Activated gamma-delta T cell treated with anti-CD3 and anti-CD28 coated beads, Interleukin-2, amount 50 U/mL, for 16 hours (primary cell): Measurements from ENCODE around the gene DVL3.
"Not testable (repeated sequence)": the region's sequence is repeated elsewhere in the genome, so short reads cannot be mapped to it uniquely, and the experiment has no call there.

ENCODE experiments used
- DNase-seq: peaks from one replicate; pipeline ENCODE4 v3.0.0-alpha.2; 2020; ENCODE audit warnings: low read depth

DVL3 gene

DNA sequence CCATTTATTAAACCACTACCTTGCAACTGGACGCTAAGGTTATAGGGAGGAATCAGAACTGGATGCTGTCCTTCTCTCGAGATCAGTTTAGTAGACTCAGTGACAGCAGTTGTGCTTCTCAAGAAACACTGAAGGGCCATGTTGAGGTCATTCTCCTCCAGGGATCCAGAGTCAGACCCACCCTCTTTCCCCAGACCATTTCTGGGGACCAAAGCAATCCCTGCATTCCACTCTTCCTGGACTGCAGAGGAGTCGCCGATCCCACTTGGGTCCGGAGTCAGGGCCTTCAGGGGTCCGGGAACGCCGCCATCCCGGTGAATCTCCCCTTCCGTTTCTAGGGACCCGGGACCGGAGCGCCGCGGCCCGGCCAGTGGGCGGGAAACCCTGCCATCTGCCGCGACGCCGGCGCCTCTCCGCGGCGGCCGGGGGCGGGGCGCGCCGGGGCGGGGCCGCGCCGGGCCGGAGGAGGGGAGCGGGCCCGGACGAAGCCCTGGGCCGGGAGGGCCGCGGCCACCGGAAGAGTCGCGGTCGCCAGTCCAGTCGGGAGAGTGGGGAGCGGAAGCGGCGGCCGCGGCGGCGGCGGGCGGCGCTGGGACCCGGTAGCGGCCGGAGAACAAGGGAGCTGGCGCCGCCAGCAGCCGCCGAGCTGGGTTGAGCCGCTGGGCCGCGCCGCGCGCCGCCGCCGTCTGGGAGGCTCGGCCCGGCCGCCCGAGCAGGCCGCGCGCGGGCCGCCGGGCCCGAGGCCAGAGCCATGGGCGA, at the start of gene DVL3:
Gene DVL3 (plus strand): TSS at position 493 of the 759 bp plus-strand sequence. CDS start 259 bp downstream, at position 752.
- DNase-seq: peak; percentile 14

DNA sequence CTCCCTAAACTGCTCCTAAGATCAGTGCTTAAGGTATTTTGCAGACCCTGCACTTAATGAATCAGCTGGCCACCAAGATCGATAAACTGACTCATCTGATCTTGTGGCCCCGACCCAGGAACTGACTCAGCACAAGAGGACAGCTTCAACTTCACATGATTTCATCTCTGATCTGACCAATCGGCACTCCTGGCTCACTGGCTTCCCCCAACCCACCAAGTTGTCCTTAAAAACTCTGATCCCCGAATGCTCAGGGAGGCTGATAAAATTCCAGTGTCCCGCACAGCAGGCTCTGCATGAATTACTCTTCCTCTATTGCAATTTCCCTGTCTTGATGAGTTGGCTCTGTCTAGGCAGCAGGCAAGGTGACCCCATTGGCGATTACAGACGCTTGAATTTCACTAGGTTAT, 44.9 kb upstream of the DVL3 start:
- no peak for DNase-seq

DNA sequence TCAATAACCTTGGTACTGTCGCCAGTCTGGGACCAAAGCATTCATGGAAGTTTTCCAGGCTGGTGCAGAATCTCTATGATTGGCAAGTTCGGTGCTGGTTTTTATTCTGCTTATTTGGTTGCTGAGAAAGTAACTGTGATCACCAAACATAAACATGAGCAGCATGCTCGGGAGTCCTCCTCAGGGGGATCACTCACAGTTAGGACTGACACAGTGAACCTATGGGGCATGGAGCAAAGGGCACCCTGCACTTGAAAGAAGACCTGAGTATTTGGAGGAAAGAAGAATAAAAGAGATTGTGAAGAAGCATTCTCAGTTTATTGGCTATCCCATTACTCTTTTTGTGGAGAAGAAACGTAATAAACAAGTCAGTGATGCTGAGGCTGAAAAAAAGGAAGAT, 39.2 kb upstream of the DVL3 start:
- no peak for DNase-seq

DNA sequence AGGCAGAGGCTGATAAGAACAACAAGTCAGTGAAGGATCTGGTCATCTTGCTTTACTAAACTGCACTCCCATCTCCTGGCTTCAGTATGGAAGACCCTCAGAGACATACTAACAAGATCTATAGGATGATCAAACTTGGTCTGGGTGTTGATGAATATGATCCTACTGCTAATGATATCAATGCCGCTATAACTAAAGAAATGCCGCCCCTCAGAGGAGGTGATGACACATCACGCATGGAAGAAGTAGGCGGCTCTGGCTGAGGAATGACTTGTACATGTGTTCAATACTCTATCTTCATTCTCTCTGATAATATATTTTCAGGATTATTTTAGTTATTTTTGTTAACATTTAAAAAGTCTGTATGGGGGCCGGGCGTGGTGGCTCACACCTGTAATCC, 37.5 kb upstream of the DVL3 start:
- no peak for DNase-seq

DNA sequence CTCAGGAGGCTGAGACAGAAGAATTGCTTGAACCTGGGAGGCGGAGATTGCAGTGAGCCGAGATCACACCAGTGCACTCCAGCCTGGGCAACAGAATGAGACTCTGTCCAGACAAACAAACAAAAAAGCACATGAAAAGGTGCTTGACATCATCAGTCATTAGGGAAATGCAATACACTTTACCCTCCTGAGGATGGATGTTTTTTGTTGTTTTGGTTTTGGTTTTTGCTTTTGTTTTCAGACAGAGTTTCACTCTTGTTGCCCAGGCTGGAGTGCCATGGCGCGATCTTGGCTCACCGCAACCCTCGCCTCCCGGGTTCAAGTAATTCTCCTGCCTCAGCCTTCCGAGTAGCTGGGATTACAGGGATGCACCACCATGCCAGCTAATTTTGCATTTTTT, 34.1 kb upstream of the DVL3 start:
- not testable (repeated sequence) for DNase-seq

DNA sequence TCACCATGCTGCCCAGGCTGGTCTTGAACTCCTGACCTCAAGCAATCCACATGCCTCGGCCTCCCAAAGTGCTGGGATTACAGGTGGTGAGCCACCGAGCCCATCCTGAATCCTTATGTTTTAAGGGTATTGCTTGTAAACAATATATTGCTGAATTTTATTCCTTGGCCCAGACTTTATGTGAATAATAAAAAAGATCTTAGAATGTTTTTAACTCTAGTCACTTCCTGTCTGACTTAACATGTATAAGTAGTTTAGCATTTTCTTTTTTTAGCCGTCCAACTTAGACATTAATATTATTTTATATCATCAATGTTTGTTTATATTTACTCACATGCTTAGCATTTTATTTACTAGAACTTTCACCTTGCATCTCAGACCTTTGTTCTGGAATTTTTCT, 29.2 kb upstream of the DVL3 start:
- DNase-seq: no peak

DNA sequence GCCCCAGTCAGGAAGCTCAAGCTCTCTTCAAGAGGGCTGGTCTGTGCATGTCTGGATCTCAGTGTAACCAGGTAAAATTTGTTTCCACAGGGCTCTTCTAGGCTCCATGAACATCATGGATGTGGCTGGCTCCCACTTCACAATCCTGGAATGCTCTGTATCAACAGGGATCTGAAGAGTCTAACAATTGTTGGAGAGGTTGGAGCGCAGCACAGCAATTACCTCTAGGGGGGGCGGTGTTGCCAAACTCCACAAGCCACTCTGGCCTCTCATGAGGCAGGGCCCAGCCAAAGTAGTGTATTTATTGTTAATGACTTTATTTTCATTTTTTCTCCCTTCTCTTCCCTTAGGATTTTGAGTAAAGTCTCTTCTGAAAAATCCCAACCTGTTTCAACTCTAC, 26.2 kb upstream of the DVL3 start:
- no peak for DNase-seq

DNA sequence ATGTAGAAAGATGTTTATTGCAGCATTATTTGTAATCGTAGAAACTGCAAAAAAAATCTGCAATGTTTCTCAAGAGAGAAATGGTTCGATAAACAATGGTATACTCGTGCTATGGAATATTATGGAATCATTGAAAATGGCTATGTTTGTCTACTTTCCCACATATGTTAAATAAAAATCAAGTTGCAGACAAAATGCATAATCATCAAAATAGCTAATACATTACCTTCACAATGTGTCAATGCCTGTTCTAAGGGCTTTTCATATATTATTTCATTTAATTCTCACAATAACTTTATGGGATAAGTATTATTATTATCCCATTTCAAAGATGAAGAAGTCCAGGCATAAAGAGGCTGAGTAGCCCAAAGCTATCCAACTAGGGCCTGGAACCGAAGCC, 22.2 kb upstream of the DVL3 start:
- DNase-seq: no peak

DNA sequence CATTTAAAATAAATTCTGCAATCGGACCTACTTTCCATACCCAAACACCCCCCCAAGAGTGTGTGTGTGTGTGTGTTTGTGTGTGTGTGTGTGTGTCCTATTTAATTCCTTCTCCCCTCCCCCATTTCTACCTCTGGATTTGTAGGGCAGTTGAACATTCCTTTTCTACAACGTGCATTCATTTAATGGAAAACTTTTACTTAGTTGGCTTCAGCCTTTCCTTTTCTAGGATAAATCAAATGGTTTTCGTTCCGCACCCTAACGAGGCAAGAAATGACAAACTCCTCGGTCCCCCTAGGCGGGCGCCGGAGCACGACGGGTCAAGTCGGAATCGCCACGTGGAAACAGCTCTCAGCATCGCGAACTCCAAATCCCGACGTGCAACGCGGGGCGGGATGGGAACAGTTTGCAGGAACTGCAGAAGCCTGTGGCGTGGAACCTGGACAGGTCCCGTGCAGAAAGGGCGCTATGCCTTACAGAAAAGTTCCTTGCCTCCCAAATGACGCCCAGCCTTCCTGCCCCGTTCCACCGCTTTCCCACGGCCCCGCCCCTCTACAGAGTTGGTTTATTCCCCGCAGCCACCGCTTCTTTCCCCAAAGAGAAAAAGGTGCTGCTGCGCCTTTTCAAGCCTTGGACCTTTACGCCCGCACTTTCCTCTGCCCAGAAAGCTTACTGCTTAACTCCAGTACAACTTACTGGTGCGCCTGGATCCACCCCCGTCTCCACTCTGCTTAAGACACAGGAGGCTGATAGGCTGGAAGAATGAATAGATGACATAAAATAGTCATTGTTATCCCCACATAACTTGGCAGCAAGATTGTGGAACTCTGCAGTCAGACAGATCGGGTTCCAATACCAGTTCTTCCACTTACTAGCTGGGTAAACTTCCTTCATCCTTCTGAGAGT, 21.1 kb upstream of the DVL3 start:
- no peak for DNase-seq

DNA sequence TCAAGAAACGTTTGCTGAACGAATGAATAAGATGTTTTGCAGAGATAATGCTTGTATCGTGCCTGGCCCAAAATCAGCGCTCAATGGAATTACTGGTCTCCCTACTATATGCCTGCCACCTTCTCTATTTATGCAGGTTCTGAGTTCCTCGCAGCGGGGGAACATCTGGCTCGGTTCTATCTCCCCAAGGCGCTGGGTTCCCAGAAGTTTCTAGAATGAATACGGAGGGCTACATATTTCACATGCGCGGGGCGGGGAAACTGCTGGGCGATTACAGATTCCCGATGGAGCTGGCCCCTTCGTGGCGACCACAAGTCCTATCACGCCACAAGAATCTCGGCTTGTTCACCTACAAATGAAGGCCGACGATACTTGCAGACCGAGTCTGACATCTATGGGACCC, 20.4 kb upstream of the DVL3 start:
- DNase-seq: no peak

DNA sequence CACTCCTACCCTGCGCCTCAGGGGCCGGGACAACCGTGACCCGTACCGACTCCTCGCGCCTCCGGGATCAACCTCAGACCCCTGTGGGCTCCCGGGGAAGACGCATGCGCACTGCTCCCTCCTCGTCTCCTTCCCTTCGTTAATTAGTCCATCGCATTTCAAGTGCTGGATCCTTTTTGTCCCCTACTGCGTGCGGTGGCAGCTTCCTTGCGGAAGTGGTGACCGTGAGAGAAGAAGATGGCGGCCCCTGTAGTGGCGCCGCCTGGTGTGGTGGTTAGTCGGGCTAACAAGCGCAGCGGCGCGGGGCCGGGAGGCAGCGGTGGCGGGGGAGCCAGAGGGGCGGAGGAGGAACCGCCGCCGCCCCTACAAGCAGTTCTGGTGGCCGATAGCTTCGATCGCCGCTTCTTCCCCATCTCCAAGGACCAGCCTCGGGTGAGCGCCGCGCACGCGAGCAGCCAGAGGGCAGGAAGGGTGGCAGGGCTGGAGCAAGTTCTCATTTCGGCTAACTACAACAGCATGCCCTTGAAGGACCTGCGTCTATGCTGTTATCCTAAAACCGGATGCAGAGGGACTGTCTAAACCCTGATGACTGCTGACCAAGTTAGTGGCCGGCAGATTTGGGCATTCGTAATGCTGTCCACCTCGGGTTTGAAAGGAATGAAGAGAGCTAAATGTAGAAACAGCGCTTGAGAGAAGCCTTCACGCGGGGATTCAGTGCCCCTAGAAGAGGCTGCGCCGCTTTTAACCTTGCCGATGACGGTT, 19.8 kb upstream of the DVL3 start, which contains the start of gene EIF2B5:
Gene EIF2B5 (plus strand): TSS at position 210 of the 762 bp plus-strand sequence. CDS start 28 bp downstream, at position 238.
- DNase-seq: peak; percentile 80

DNA sequence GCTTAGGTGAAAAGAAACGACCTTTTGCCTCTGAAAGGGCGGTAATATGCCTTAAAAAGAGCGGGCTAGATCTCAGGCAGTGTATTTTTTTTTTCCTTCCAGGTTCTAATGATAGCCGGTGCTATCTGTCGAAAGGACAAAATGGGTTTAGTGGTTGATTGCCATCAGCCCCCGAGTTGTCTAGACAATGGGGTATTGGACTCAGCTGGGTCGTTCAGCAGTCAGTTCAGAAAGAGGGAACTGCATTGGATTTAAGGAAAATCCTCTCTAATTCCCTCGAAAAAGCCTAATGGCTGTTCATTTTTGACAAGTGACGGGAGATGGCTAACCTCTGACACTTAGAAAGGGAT, 19.3 kb upstream of the DVL3 start:
- DNase-seq: no peak

DNA sequence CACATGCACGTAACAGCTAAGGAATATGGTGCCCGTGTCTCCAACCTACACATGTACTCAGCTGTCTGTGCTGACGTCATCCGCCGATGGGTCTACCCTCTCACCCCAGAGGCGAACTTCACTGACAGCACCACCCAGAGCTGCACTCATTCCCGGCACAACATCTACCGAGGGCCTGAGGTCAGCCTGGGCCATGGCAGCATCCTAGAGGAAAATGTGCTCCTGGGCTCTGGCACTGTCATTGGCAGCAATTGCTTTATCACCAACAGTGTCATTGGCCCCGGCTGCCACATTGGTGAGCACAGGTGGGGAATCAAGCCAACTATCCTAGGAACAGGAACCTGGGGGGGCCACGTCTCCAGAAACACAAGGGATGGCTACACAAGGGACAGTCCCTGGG, 14.7 kb upstream of the DVL3 start:
- no peak for DNase-seq

DNA sequence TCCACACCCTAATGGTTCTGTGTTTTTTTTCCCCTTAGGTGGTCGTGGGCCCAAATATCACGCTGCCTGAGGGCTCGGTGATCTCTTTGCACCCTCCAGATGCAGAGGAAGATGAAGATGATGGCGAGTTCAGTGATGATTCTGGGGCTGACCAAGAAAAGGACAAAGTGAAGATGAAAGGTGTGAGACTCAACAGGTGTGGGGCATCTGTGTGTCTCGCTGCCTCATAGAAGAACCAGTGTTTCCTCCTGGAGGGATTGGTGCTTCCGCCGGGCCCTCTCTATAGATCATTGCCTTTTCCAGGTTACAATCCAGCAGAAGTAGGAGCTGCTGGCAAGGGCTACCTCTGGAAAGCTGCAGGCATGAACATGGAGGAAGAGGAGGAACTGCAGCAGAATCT, 13.0 kb upstream of the DVL3 start:
- DNase-seq: no peak

DNA sequence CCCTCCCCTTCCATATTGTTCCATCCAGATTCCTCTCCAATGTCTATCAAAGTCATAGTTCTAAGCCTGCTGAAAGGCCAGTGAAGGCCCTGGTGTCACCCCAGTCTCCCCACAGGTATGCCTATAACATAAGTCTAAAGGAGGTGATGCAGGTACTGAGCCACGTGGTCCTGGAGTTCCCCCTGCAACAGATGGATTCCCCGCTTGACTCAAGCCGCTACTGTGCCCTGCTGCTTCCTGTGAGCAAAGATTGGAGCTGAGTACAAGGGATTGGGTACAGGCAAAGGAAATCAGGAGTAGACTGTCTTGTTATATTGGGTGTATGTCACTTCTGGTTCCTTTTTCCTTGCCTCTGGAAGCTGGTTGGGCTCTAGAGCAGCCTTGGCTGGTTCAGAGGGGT, 11.8 kb upstream of the DVL3 start:
- DNase-seq: no peak

DNA sequence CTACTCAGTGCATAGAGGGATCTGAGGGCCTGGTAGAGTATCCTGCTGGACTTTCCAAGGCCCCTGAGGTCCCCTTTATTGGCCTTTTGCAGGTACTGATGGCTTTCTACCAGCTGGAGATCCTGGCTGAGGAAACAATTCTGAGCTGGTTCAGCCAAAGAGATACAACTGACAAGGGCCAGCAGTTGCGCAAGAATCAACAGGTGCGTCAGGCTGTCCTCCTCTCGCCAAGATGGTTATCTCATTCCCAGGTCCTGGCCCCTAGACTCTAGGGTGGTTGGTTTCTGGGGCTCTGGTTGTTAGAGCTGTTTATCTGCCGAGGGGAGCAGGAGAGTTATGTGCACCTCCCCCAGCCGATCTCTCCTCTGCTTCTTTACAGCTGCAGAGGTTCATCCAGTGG, 10.7 kb upstream of the DVL3 start:
- DNase-seq: no peak

DNA sequence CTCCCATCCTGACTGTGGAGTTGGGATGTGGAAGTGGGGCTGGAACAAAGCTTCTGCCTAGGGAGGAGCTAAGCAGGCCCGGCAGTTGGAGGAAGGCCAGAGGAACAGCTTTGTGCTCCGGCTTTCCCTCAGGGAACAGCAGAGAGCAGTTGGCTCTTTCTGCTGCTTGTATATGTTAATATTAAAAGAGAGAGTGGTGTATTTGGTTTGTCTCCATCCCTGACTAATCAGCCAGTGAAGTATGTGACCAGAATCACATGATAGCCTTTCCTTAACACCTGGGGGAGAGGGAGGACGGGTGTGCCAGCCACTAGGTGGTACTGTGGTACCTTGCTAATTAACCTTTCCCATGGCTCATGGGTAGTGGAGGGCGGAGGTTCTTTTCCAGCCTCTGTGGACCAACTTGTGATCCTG, 10.1 kb upstream of the DVL3 start:
- DNase-seq: no peak

DNA sequence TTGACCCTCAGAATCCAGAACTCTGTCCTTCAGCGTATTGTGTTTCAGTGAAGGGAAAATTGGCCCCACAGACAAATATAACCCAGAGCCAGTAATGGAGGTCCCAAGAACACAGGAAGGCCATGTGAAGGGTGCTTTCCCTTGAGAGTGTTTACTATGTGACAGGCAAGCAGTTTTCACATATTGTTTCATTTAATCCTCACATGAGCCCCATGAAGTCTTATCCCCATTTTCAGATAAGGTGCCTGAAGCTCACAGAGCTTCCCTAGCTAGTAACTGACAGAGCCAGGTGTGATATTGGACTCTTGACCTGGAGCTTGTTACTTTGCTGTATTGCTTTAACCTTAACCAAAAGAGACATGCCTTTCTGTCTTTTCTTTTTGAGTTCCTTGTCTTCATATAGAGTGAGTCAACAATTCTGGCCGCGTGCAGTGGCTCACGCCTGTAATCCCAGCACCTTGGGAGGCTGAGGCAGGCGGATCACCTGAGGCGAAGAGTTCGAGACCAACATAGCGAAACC, 9.4 kb upstream of the DVL3 start:
- DNase-seq: no peak

DNA sequence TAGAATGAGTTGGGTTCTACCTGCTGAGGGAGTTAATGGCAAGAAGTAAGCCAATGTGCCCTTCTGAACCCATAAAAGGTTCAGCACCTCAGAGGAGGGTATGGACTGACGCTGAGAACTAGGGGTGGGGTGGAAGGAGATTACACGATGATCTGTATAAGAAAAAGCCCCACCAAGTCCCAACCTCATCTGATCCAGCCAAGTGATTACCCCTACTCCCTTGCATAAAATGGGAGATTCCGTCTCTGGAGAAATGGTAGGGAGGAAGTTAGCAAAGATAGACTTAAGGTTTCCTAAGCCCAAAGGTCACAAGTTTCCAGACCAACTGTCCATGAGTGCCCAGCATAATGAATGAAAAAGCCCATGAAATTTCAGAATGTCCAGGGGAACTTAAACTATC, 7.1 kb upstream of the DVL3 start:
- no peak for DNase-seq

DNA sequence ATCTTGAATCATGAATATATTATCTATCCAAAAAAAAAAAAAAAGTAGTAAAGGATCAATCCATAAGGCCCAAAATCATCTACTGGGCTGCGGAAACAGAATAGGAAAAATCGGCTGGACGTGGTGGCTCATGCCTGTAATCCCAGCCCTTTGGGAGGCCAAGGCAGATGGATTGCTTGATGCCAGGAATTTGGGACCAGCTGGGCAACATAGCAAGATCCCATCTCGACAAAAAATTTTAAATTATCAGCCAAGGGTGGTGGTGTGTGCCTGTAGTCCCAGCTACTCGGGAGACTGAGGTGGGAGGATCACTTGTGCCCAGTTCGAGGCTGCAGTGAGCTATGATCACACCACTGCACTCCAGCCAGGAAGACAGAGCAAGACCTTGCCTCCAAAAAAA, 6.1 kb upstream of the DVL3 start:
- no peak for DNase-seq

DNA sequence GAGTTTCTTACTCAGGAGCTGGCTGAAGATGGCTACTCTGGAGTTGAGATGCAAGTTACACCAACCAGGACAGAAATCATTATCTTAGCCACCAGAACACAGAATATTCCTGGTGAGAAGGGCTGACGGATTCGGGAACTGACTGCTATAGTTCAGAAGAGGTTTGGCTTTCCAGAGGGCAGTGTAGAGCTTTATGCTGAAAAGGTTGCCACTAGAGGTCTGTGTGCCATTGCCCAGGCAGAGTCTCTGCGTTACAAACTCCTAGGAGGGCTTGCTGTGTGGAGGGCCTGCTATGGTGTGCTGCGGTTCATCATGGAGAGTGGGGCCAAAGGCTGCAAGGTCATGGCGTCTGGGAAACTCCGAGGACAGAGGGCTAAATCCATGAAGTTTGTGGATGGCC, 5.4 kb upstream of the DVL3 start:
- not testable (repeated sequence) for DNase-seq
